Measurements from ENCODE around the gene ST3GAL3. TPM values are rescaled to one million over a fixed set of nuclear protein-coding genes. Genes with fewer than 3 reads are reported as not detected.
A peak's percentile ranks its signal among the peaks of the same experiment; 100 is the strongest.

ST3GAL3 gene
- total and polyA plus RNA-seq, 2 of the 13 experiments (the other 11 are each of a cell fraction or from before 2014, with no cell fraction given): 5.1 to 8.1 TPM

- TF ChIP-seq NFAT5 (CRISPR knock-in tag; IDR thresholded peaks at IDR 0.05) (no peak), SOX13 (IDR thresholded peaks at IDR 0.05) (no peak), SOX13 (CRISPR knock-in tag; conservative IDR thresholded peaks at IDR 0.05 in 1 of 2, IDR thresholded peaks at IDR 0.05 in 1 of 2) (no peak), ZKSCAN1 (IDR thresholded peaks at IDR 0.05; ENCODE audit: low read length) (no peak), ZC3H13 (CRISPR knock-in tag; IDR thresholded peaks at IDR 0.05) (0 out of 2 replicates have a peak, but pooled peaks have one; percentile 0), ZNF407 (CRISPR knock-in tag; IDR thresholded peaks at IDR 0.05; ENCODE audit: not compliant biosample characterization) (no peak), ZNF607 (CRISPR knock-in tag; IDR thresholded peaks at IDR 0.05; ENCODE audit: borderline replicate concordance) (no peak), JUN (CRISPR knock-in tag; IDR thresholded peaks at IDR 0.05) (no peak), DR1 (CRISPR knock-in tag; IDR thresholded peaks at IDR 0.05) (no peak), ASH2L (IDR thresholded peaks at IDR 0.05; ENCODE audit: insufficient read length, low read depth, low read length) (no peak), KDM5A (IDR thresholded peaks at IDR 0.05; ENCODE audit: borderline replicate concordance, low read length) (peak; percentile 84), HOXA3 (CRISPR knock-in tag; IDR thresholded peaks at IDR 0.05) (peak; percentile 40; the same call in 1 of the 2 replicates), RXRB (CRISPR knock-in tag; IDR thresholded peaks at IDR 0.05; ENCODE audit: borderline replicate concordance) (no peak), SP4 (CRISPR knock-in tag; IDR thresholded peaks at IDR 0.05) (0 out of 2 replicates have a peak, but pooled peaks have one; percentile 58)
- TF ChIP-seq, protein P1, sequence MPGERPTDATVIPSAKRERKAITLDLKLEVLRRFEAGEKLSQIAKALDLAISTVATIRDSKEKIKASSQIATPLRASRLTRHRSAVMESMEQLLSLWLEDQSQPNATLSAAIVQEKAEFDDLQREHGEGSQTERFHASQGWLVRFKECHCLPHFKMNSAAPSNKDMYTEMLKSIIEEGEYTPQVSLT (CRISPR knock-in tag; IDR thresholded peaks at IDR 0.05; ENCODE audit: borderline replicate concordance, low read depth): no peak
Observed at GRCh38 chr1:43969746-43970466, 262.6 kb downstream of the ST3GAL3 start, which contains the start of gene DPH2 (continued).

Data from HepG2 (cell line).